HL-60 (cell line): ENCODE results near the gene B3GAT3.

Experiments
- CTCF ChIP-seq: IDR thresholded peaks from one replicate; pipeline ENCODE4 v1.5.1; 2011; ENCODE audit warnings: low read length, control low read depth, inconsistent platforms; ENCODE audit not compliant: insufficient read depth
- GABPA ChIP-seq: IDR thresholded peaks from 2 replicates; pipeline ENCODE4 v1.6.1; 2012; ENCODE audit warnings: low read depth
- SPI1 ChIP-seq: IDR thresholded peaks from 2 replicates; pipeline ENCODE4 v1.6.1; 2012; ENCODE audit warnings: low read depth, mild to moderate bottlenecking, borderline replicate concordance
- TF ChIP-seq, protein P1 (sequence below): IDR thresholded peaks from 2 replicates; pipeline ENCODE4 v1.6.1; 2012; ENCODE audit warnings: low read depth; ENCODE audit not compliant: insufficient replicate concordance

- TF ChIP-seq GABPA (no peak), CTCF (no peak), SPI1 (no peak)
- TF ChIP-seq, protein P1, sequence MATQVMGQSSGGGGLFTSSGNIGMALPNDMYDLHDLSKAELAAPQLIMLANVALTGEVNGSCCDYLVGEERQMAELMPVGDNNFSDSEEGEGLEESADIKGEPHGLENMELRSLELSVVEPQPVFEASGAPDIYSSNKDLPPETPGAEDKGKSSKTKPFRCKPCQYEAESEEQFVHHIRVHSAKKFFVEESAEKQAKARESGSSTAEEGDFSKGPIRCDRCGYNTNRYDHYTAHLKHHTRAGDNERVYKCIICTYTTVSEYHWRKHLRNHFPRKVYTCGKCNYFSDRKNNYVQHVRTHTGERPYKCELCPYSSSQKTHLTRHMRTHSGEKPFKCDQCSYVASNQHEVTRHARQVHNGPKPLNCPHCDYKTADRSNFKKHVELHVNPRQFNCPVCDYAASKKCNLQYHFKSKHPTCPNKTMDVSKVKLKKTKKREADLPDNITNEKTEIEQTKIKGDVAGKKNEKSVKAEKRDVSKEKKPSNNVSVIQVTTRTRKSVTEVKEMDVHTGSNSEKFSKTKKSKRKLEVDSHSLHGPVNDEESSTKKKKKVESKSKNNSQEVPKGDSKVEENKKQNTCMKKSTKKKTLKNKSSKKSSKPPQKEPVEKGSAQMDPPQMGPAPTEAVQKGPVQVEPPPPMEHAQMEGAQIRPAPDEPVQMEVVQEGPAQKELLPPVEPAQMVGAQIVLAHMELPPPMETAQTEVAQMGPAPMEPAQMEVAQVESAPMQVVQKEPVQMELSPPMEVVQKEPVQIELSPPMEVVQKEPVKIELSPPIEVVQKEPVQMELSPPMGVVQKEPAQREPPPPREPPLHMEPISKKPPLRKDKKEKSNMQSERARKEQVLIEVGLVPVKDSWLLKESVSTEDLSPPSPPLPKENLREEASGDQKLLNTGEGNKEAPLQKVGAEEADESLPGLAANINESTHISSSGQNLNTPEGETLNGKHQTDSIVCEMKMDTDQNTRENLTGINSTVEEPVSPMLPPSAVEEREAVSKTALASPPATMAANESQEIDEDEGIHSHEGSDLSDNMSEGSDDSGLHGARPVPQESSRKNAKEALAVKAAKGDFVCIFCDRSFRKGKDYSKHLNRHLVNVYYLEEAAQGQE = no peak
These were observed 21.2 kb downstream of the B3GAT3 start for GRCh38 chr11:62600367-62601121.
